Panc1 (cell line): ENCODE results near the gene CMTM8. TPM values are rescaled to one million over a fixed set of nuclear protein-coding genes. Genes with fewer than 3 reads are reported as not detected.

Experiments used
- ATAC-seq: fragments of 200-7000 bp; cut with Tn5 transposase; 2 replicates; pipeline ENCODE4 v1.9.1; 2020; ENCODE audit warnings: mild to moderate bottlenecking, moderate library complexity
- BruUV-seq: library from RNA; stranded (reverse); fragments of 400-500 nt; replicated peaks from 2 replicates; lab custom pipeline; 2021; lab: Mats Ljungman, UMichigan
- CTCF ChIA-PET: fragments of 300-600 bp; sonication (Branson Sonifier 250); formaldehyde crosslinking; loops from one replicate; lab custom pipeline; 2022; ENCODE audit warnings: antibody characterized with exemption; lab: Charles Lee
- POLR2A ChIA-PET: fragments of 300-600 bp; sonication (Branson Sonifier 250); formaldehyde crosslinking; loops from one replicate; lab custom pipeline; 2022; ENCODE audit warnings: antibody characterized with exemption; lab: Charles Lee
- DNase-seq: peaks from one replicate; pipeline ENCODE4 v3.0.0-alpha.2; 2010; ENCODE audit warnings: low read depth, low spot score
- H3K27ac ChIP-seq: 2 replicates; pipeline ENCODE4 v1.5.1; 2011; ENCODE audit warnings: mild to moderate bottlenecking, low read length, inconsistent platforms
- H3K27me3 ChIP-seq: fragments of 200-500 bp; sonication (Bioruptor generic); 2 replicates; pipeline ENCODE4 v1.6.0; 2014; ENCODE audit warnings: low read length, inconsistent platforms; ENCODE audit not compliant: control insufficient read depth, insufficient read depth
- H3K36me3 ChIP-seq: fragments of 200-500 bp; sonication (Bioruptor generic); 2 replicates; pipeline ENCODE4 v1.5.1; 2014; ENCODE audit warnings: inconsistent platforms, mild to moderate bottlenecking, low read length, moderate library complexity; ENCODE audit not compliant: control insufficient read depth, insufficient read depth
- H3K4me1 ChIP-seq: 2 replicates; pipeline ENCODE4 v1.5.1; 2011; ENCODE audit warnings: inconsistent platforms, mild to moderate bottlenecking, low read length, moderate library complexity; ENCODE audit not compliant: control insufficient read depth, insufficient read depth
- H3K4me3 ChIP-seq, 2 experiments: 2 replicates each; pipeline ENCODE4 v1.5.1; 2011 to 2012; ENCODE audit warnings: low read depth in 2 of 2, low read length in 2 of 2, mild to moderate bottlenecking in 2 of 2, inconsistent platforms in 1 of 2, moderate library complexity in 1 of 2
- H3K9me3 ChIP-seq: fragments of 200-500 bp; sonication (Bioruptor generic); 2 replicates; pipeline ENCODE4 v1.5.1; 2014; ENCODE audit warnings: low read depth, mild to moderate bottlenecking, inconsistent platforms, low read length, moderate library complexity; ENCODE audit not compliant: control insufficient read depth, insufficient read depth
- CTCF ChIP-seq: fragments of 450-650 bp; IDR thresholded peaks from 2 replicates; pipeline ENCODE4 v1.5.1; 2017; ENCODE audit warnings: mild to moderate bottlenecking
- POLR2AphosphoS5 ChIP-seq: IDR thresholded peaks from 2 replicates; pipeline ENCODE4 v1.6.1; 2012; ENCODE audit warnings: mild to moderate bottlenecking, low read depth, low read length, moderate library complexity
- SIN3A ChIP-seq: IDR thresholded peaks from 2 replicates; pipeline ENCODE4 v1.6.1; 2012; ENCODE audit warnings: low read depth, mild to moderate bottlenecking, low read length, moderate library complexity, borderline replicate concordance; ENCODE audit not compliant: insufficient read depth
- TCF7L2 ChIP-seq: IDR thresholded peaks from 2 replicates; pipeline ENCODE4 v1.6.1; 2011; ENCODE audit warnings: mild to moderate bottlenecking, low read depth, low read length, inconsistent platforms
- in situ Hi-C: cut with HindIII; loops from 2 replicates; pipeline ENCODE4 v1.10.0; 2016; ENCODE audit warnings: low sequenced_read_pairs, low pct_unique_long_range_greater_than_20kb
- intact Hi-C: fragments of 100-400 bp; cut with micrococcal nuclease; formaldehyde crosslinking; loops from one replicate; pipeline ENCODE4 v1.10.0; 2022; ENCODE audit not compliant: unreplicated experiment
- total RNA-seq: library from RNA; stranded (reverse); gene quantifications from one replicate; pipeline ENCODE4 v1.2.1, GENCODE V29; 2021; ENCODE audit not compliant: unreplicated experiment
- TF ChIP-seq, protein P1 (sequence below), 2 experiments: IDR thresholded peaks; 2 replicates each; pipeline ENCODE4 v1.6.1; 2011 to 2012; ENCODE audit warnings: low read depth in 2 of 2, control low read depth in 1 of 2, low read length in 1 of 2, mild to moderate bottlenecking in 1 of 2, moderate library complexity in 1 of 2; ENCODE audit not compliant: insufficient read depth in 1 of 2

The CMTM8 gene
- total RNA-seq, 1 experiment from 2014 or later: 9.8 TPM

GRCh38 chr3:32257641-32258438 lies 19.4 kb downstream of the CMTM8 start:
- Histone ChIP-seq H3K9me3 (no peaks in the 10 kb centered on the region), H3K4me3 (no peak overlapping the region), H3K4me1 (no peaks in the 10 kb centered on the region), H3K27me3 (no peaks in the 10 kb centered on the region), H3K36me3 (no peaks in the 10 kb centered on the region), H3K27ac (no peak overlapping the region)
- CTCF ChIA-PET: no interaction called here
- in situ Hi-C loops (no loop called here), intact Hi-C loops (no loop called here)
- no peak for TF ChIP-seq POLR2AphosphoS5
- TF ChIP-seq, protein P1, sequence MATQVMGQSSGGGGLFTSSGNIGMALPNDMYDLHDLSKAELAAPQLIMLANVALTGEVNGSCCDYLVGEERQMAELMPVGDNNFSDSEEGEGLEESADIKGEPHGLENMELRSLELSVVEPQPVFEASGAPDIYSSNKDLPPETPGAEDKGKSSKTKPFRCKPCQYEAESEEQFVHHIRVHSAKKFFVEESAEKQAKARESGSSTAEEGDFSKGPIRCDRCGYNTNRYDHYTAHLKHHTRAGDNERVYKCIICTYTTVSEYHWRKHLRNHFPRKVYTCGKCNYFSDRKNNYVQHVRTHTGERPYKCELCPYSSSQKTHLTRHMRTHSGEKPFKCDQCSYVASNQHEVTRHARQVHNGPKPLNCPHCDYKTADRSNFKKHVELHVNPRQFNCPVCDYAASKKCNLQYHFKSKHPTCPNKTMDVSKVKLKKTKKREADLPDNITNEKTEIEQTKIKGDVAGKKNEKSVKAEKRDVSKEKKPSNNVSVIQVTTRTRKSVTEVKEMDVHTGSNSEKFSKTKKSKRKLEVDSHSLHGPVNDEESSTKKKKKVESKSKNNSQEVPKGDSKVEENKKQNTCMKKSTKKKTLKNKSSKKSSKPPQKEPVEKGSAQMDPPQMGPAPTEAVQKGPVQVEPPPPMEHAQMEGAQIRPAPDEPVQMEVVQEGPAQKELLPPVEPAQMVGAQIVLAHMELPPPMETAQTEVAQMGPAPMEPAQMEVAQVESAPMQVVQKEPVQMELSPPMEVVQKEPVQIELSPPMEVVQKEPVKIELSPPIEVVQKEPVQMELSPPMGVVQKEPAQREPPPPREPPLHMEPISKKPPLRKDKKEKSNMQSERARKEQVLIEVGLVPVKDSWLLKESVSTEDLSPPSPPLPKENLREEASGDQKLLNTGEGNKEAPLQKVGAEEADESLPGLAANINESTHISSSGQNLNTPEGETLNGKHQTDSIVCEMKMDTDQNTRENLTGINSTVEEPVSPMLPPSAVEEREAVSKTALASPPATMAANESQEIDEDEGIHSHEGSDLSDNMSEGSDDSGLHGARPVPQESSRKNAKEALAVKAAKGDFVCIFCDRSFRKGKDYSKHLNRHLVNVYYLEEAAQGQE (IDR thresholded peaks at IDR 0.05; ENCODE audit: insufficient read depth in 1 of 2, low read depth in 2 of 2, low read length in 1 of 2): no peak
- no peak for TF ChIP-seq TCF7L2
- TF ChIP-seq SIN3A: no peak
- no peak for TF ChIP-seq CTCF
- POLR2A ChIA-PET: no interaction called here
- ATAC-seq (no peak), DNase-seq (no peak)
- BruUV-seq: no TSS peak

DNA sequence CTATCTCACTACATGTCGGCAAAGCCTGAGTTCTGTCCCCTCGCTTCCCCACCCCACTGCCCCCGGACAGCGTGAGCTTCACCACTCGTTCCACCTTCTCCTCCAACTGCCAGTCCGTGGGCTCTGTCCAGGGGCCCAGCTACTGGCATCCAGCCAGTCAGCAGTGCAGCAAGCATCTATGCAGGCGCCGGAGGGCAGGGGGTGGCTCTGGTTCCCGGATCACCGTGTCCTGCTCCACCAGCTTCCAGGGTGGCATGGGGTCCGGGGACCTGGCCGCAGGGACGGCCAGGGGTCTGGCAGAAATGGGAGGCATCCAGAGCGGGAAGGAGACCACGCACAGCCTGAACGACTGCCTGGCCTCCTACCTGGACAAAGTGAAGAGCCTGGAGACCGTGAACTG lies 20.4 kb downstream of the CMTM8 start:
- DNase-seq (no peak), ATAC-seq (no peak)
- ChIA-PET POLR2A (no interaction called here), CTCF (no interaction called here)
- no peaks in the 10 kb centered on the region for H3K9me3 ChIP-seq
- no TSS peak for BruUV-seq
- no peaks in the 10 kb centered on the region for H3K36me3 ChIP-seq
- no peak overlapping the region for H3K27ac ChIP-seq
- intact Hi-C loops: no loop called here
- no peaks in the 10 kb centered on the region for H3K27me3 ChIP-seq
- H3K4me1 ChIP-seq: no peaks in the 10 kb centered on the region
- TF ChIP-seq, protein P1 (IDR thresholded peaks at IDR 0.05; ENCODE audit: insufficient read depth in 1 of 2, low read depth in 2 of 2, low read length in 1 of 2): no peak
- TF ChIP-seq POLR2AphosphoS5 (no peak), SIN3A (no peak), TCF7L2 (no peak), CTCF (no peak)
- no peak overlapping the region for H3K4me3 ChIP-seq
- in situ Hi-C loops: no loop called here
